OCI-LY1 (cell line): ENCODE measurements around the gene TASP1.

Experiments
- H2AFZ ChIP-seq: fragments of 200-600 bp; sonication (generic), shearing (Covaris generic); 2 replicates; pipeline ENCODE4 v1.6.0; 2014; ENCODE audit warnings: antibody characterized with exemption, mild to moderate bottlenecking, low read length
- H3F3A ChIP-seq: fragments of 200-600 bp; sonication (generic), shearing (Covaris generic); 2 replicates; pipeline ENCODE4 v1.6.0; 2014; ENCODE audit warnings: mild to moderate bottlenecking, antibody characterized with exemption, low read length, moderate library complexity; ENCODE audit not compliant: insufficient read depth
- H3K27ac ChIP-seq: fragments of 200-600 bp; sonication (generic); 2 replicates; pipeline ENCODE4 v1.5.1; 2014; ENCODE audit warnings: low read length, mixed run types, mild to moderate bottlenecking, low read depth; ENCODE audit not compliant: poor library complexity, severe bottlenecking
- H3K27me3 ChIP-seq: fragments of 200-600 bp; sonication (generic); 2 replicates; pipeline ENCODE4 v1.6.0; 2014; ENCODE audit warnings: antibody characterized with exemption, mild to moderate bottlenecking, low read length, moderate library complexity; ENCODE audit not compliant: insufficient read depth
- H3K36me3 ChIP-seq: fragments of 200-600 bp; sonication (generic); 2 replicates; pipeline ENCODE4 v1.6.1; 2014; ENCODE audit warnings: mild to moderate bottlenecking, antibody characterized with exemption, low read length, moderate library complexity, mixed read lengths; ENCODE audit not compliant: insufficient read depth
- H3K4me1 ChIP-seq: fragments of 200-600 bp; sonication (generic); 2 replicates; pipeline ENCODE4 v1.5.1; 2014; ENCODE audit warnings: mild to moderate bottlenecking, low read length, moderate library complexity; ENCODE audit not compliant: insufficient read depth, severe bottlenecking
- H3K4me2 ChIP-seq: fragments of 200-600 bp; sonication (generic), shearing (Covaris generic); 2 replicates; pipeline ENCODE4 v1.6.1; 2014; ENCODE audit warnings: low read length
- H3K4me3 ChIP-seq: fragments of 200-600 bp; sonication (generic); 2 replicates; pipeline ENCODE4 v1.5.1; 2014; ENCODE audit warnings: low read length, low read depth, mild to moderate bottlenecking, mixed read lengths; ENCODE audit not compliant: poor library complexity, severe bottlenecking
- H3K79me2 ChIP-seq: fragments of 200-600 bp; shearing (Covaris generic); 2 replicates; pipeline ENCODE4 v1.6.1; 2016; ENCODE audit warnings: mixed run types, low read length, mixed read lengths; ENCODE audit not compliant: insufficient read depth
- H3K9ac ChIP-seq: fragments of 200-600 bp; sonication (generic), shearing (Covaris generic); 2 replicates; pipeline ENCODE4 v1.6.1; 2014; ENCODE audit warnings: mild to moderate bottlenecking, low read length, mixed read lengths
- H3K9me2 ChIP-seq: fragments of 200-600 bp; sonication (generic), shearing (Covaris generic); 2 replicates; pipeline ENCODE4 v1.6.1; 2014; ENCODE audit warnings: low read depth, mild to moderate bottlenecking, low read length, mixed read lengths
- H3K9me3 ChIP-seq: fragments of 200-600 bp; shearing (Covaris generic); 2 replicates; pipeline ENCODE4 v1.6.1; 2014; ENCODE audit warnings: low read length, mixed read lengths
- H4K20me1 ChIP-seq: fragments of 200-600 bp; sonication (generic), shearing (Covaris generic); 2 replicates; pipeline ENCODE4 v1.6.0; 2016; ENCODE audit warnings: mild to moderate bottlenecking, low read length; ENCODE audit not compliant: insufficient read depth
- EZH2 ChIP-seq: fragments of 200-600 bp; sonication (generic), shearing (Covaris generic); IDR thresholded peaks from 2 replicates; pipeline ENCODE4 v1.8.0; 2017; ENCODE audit warnings: borderline replicate concordance, mixed run types, mild to moderate bottlenecking, antibody characterized with exemption, low read length, moderate library complexity, mixed read lengths
- TF ChIP-seq, protein P1 (sequence below): fragments of 200-600 bp; sonication (generic), shearing (Covaris generic); IDR thresholded peaks from 2 replicates; pipeline ENCODE4 v1.5.1; 2017; ENCODE audit warnings: mild to moderate bottlenecking, antibody characterized with exemption, low read length, moderate library complexity, mixed read lengths

The TASP1 gene

DNA sequence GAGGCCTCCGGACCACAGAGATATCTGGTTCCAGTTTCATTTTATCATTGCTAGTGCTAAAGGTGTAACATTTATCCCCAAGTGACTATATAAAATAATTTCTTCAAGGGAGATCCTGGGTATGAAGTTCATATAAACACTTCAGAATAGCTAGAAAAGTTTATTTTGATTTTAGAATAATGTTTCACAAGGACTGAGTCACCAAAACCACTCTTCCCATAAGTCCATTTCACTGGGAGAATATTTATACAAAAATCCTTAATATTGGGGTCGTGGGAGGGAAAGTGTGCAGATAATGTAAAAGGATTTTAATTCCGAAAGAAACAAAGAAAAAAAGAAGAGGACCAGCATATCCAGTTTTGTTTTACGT lies 289.5 kb downstream of the TASP1 start:
- Histone ChIP-seq H3K9me2 (no peaks in the 10 kb centered on the region), H3K9ac (no peak overlapping the region), H3K36me3 (no peaks in the 10 kb centered on the region), H3K4me2 (no peak overlapping the region), H2AFZ (no peak overlapping the region), H3F3A (no peaks in the 10 kb centered on the region), H3K9me3 (no peaks in the 10 kb centered on the region), H3K27me3 (no peaks in the 10 kb centered on the region), H3K79me2 (no peaks in the 10 kb centered on the region), H3K4me1 (no peaks in the 10 kb centered on the region), H3K4me3 (no peak overlapping the region), H3K27ac (no peak overlapping the region), H4K20me1 (no peaks in the 10 kb centered on the region)
- TF ChIP-seq, protein P1, sequence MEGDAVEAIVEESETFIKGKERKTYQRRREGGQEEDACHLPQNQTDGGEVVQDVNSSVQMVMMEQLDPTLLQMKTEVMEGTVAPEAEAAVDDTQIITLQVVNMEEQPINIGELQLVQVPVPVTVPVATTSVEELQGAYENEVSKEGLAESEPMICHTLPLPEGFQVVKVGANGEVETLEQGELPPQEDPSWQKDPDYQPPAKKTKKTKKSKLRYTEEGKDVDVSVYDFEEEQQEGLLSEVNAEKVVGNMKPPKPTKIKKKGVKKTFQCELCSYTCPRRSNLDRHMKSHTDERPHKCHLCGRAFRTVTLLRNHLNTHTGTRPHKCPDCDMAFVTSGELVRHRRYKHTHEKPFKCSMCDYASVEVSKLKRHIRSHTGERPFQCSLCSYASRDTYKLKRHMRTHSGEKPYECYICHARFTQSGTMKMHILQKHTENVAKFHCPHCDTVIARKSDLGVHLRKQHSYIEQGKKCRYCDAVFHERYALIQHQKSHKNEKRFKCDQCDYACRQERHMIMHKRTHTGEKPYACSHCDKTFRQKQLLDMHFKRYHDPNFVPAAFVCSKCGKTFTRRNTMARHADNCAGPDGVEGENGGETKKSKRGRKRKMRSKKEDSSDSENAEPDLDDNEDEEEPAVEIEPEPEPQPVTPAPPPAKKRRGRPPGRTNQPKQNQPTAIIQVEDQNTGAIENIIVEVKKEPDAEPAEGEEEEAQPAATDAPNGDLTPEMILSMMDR = no peak
- no peak for TF ChIP-seq EZH2

DNA sequence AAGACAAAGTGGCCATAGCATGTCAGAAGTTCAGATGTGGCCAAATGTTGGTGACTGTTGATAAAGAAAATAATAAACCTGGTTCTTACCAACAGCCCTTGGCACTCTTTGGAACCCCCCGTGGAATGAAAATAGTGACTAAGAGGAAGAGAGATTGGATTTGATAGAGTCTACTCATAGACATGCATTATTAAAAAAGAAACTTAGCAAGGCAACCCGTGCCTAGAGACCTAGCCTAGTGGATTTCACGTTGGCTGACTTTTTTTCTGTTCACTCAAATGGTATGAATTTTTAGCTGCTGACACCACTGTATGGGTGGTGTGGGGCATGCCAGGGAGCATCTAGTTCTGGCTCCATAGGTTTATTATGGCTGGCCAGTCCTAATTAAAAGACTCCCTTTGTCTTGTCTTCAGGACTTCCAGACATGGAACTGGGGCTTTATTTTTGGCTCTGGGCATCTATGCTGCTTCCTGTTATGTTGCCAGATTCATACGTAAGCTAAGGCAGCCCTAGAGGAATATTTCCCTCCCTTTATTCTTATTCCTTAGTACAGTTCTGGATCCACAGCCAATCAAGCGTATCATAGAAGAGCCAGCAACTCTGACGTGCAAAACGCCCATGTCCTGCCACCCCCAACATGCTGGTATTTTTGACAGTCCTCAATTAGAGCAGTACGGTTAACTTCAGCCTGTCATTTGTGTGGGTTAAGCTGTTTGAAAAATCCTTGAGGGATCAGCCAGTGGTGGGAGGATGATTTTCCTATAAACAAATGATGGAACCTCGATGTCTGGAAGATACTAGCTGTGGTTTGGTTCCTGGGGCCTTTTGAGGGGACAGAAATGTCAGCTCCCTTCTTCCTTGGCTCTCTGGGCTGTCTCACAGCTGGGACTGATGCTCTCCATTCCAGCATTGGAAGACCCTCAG lies 290.2 kb downstream of the TASP1 start:
- no peak overlapping the region for H3K27ac ChIP-seq
- TF ChIP-seq, protein P1 = no peak
- no peak for TF ChIP-seq EZH2
- H3K79me2 ChIP-seq = no peaks in the 10 kb centered on the region
- H3K9me2 ChIP-seq = no peaks in the 10 kb centered on the region
- no peak overlapping the region for H2AFZ ChIP-seq
- H3K27me3 ChIP-seq = no peaks in the 10 kb centered on the region
- H4K20me1 ChIP-seq = no peaks in the 10 kb centered on the region
- H3K36me3 ChIP-seq = no peaks in the 10 kb centered on the region
- H3K9ac ChIP-seq = no peak overlapping the region
- H3F3A ChIP-seq = no peaks in the 10 kb centered on the region
- no peaks in the 10 kb centered on the region for H3K4me1 ChIP-seq
- H3K9me3 ChIP-seq = no peaks in the 10 kb centered on the region
- H3K4me3 ChIP-seq = no peak overlapping the region
- H3K4me2 ChIP-seq = no peak overlapping the region

DNA sequence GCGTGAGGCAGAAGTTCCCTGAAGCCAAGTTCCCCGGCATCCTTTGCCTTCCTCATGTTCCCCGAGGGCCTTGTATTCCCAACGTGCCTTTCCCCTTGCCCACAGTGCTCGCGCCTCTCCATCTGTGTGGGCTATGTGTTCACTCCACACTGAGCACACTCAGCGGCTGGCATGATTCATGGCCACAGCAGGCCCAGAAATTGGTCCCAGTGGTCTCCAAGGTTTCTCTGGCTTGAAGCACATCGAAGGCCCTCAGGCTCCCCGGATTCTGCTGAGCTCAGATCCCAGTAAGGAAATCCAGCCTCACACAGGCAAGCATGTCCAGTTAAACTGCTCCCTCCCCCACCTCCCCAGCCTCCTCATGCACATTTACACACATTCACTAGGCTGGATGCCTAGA lies 294.1 kb downstream of the TASP1 start:
- TF ChIP-seq, protein P1 = no peak
- no peak for TF ChIP-seq EZH2
- H3K27me3 ChIP-seq = no peaks in the 10 kb centered on the region
- H4K20me1 ChIP-seq = no peaks in the 10 kb centered on the region
- no peak overlapping the region for H2AFZ ChIP-seq
- H3K79me2 ChIP-seq = no peaks in the 10 kb centered on the region
- no peaks in the 10 kb centered on the region for H3K9me3 ChIP-seq
- no peaks in the 10 kb centered on the region for H3F3A ChIP-seq
- no peak overlapping the region for H3K27ac ChIP-seq
- no peak overlapping the region for H3K9ac ChIP-seq
- H3K36me3 ChIP-seq = no peaks in the 10 kb centered on the region
- H3K9me2 ChIP-seq = no peaks in the 10 kb centered on the region
- H3K4me3 ChIP-seq = no peak overlapping the region
- no peaks in the 10 kb centered on the region for H3K4me1 ChIP-seq
- H3K4me2 ChIP-seq = no peak overlapping the region
